ENCODE results near the gene PRR23C. TPM values are rescaled to one million over a fixed set of nuclear protein-coding genes. Genes with fewer than 3 reads are reported as not detected.
"Not testable (repeated sequence)": the region's sequence is repeated elsewhere in the genome, so short reads cannot be mapped to it uniquely, and the experiment has no call there.

The PRR23C gene
- total RNA-seq (2014; rRNA removed; shearing (Covaris generic)) = not detected in 2 replicates
- polyA plus RNA-seq (2014; cell fraction: nucleus; rRNA removed) = not detected in 2 replicates

DNA sequence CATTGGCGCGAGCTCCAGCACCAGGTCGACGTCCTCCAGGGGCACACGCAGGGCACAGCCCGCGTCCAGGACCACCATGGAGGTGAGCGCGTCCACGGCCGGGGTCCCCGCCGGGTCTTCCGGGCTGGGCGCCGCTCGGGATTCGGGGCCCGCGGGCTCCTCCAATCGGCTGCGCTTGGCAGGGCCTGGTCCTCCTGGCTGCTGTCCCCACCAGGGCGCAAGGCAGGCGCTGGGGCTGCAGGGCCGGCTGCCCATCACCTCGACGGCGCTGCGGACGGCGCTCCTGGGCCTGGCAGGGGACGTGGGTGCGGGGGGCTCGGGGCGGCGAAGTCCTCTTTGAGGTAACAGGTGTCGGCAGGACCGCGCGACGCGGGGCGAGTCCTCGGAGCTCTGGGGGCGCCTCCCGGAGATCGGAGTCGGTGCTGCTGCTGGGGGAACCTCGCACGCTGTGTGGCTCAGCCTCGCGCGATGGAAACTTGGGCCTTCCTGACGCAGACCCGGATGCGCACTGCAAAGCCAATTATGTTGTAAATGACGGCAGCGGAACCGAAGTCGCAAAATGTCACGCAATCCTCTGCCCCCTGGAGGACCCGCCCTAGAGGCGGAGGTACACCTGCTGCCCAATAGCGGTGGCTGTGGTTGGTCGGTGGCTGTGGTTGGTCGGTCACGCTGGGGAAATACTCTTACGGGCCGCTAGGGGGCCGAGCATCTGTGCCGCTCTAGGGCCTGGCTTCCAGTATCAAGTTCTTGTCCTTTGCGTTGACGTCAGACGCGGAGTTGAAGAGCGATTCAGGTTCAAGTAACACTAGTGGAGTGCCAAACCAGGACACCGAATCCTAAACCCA lies at the start of gene PRR23C:
Gene PRR23C, minus strand, starts transcription at position 527 of the 845 bp plus-strand sequence. Its CDS starts 272 bp downstream, at position 255.
- DNase-seq (ENCODE audit: extremely low read depth, low read depth) = no peak

DNA sequence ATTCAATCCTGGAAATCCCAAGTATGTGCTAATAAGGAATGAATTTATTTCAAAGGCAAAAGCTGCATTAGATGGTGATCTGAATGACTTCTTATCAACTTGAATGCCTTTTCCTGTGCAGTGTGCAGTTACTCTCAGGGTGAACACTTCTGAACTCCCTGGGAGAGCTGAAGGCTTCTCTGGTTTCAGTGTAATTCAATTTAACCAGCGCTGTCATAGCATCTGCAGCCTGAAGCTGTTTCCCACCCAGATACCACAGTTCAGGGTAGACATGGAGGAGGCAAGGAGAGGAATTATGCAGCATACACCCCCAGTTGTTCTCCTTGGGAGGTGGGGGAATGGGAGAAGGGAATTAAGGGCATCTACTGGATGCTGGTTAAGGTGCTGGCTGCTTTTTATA lies 49.1 kb upstream of the PRR23C start:
- DNase-seq (ENCODE audit: extremely low read depth, low read depth) = no peak

- DNase-seq (ENCODE audit: extremely low read depth, low read depth) = no peak
These were observed 44.0 kb upstream of the PRR23C start for GRCh38 chr3:139088462-139089324.

DNA sequence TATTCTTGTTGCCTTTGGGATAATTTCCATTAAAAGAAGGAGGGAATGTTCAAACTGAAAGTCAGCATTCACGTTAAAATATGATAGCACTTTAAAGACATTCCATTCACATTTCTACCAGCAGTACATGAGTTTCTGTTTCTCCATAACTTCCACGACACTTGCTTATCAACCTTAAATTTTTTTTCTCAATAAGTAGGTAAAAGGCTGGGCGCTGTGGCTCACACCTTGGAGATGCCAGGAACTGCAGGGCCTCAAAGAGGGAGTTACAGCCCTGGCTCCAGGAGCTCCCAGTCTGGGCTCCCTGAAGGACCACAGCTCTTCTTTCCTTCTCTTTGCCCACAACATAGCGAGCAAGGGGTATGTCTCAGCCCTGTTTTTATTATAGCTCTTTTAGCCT lies 42.9 kb upstream of the PRR23C start:
- DNase-seq (ENCODE audit: extremely low read depth, low read depth) = no peak

DNA sequence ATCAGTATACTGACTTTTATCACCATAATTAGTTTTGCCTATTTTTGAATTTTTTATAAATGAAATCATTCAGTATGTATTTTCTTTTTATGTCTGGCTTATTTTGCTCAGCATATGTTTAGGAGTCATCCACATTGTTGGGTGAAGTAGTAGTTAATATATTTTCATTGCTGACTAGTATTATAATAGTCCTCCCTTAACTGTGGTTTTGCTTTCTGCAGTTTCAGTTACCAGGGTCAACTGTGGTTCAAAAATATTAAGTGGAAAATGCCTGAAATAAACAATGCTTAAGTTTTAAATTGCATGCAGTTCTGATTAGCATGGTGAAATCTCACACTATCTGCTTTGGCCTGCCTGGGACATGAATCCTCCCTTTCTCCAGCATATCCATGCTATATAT lies 39.5 kb upstream of the PRR23C start:
- DNase-seq (ENCODE audit: extremely low read depth, low read depth) = no peak

GRCh38 chr3:139074565-139075115 lies 29.9 kb upstream of the PRR23C start:
- DNase-seq (ENCODE audit: extremely low read depth, low read depth) = no peak

- no peak for DNase-seq (ENCODE audit: extremely low read depth, low read depth)
These were observed 18.2 kb upstream of the PRR23C start for GRCh38 chr3:139062918-139063317.

- DNase-seq (ENCODE audit: extremely low read depth, low read depth) = no peak
These were observed 8.3 kb upstream of the PRR23C start for GRCh38 chr3:139052802-139053600.

- no peak for DNase-seq (ENCODE audit: extremely low read depth, low read depth)
These were observed 932 bp downstream of the PRR23C start for GRCh38 chr3:139043554-139044365.

- no peak for DNase-seq (ENCODE audit: extremely low read depth, low read depth)
These were observed 7.2 kb downstream of the PRR23C start for GRCh38 chr3:139037478-139037877.

DNA sequence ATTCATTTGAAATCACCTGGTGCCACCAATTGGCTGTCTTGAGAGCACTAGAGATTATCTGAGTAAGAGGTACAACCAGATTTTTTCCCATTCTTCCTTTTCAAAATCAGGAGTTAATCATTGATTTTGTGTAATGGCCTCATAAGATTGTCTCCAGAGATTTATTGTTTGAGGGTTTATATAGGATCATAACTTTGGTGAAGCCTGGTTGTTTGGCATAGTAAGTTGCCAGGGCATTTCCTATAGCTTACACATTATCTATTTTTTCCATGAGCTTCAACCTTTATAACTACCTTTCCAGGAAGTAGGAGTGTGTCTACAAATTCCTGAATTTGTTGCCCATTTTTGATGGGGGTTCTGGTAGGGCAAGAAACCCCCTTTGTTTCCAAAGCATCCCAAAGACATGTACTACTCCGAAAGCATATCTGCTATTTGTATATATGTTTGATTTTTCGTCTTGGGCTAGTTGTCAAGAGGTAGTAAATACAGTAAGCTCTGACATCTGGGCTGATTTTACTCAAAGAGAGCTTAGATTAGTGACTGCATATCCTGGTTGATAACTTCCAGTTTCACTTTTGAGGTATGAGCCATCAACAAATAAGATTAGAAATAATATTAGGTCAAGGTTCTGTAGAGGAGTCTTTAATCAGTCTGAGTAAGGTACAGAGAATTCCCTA lies 12.2 kb downstream of the PRR23C start:
- no peak for DNase-seq (ENCODE audit: extremely low read depth, low read depth)

- not testable (repeated sequence) for DNase-seq (ENCODE audit: extremely low read depth, low read depth)
These were observed 14.1 kb downstream of the PRR23C start for GRCh38 chr3:139030576-139030975.

GRCh38 chr3:139024968-139025367 lies 19.7 kb downstream of the PRR23C start:
- no peak for DNase-seq (ENCODE audit: extremely low read depth, low read depth)

- DNase-seq (ENCODE audit: extremely low read depth, low read depth) = no peak
These were observed 23.8 kb downstream of the PRR23C start, which contains the start of gene PRR23B for GRCh38 chr3:139020868-139021234. PRR23B (minus strand) TSS chr3:139020926; CDS start chr3:139020661, 265 bp downstream.

- DNase-seq (ENCODE audit: extremely low read depth, low read depth) = no peak
These were observed 24.4 kb downstream of the PRR23C start for GRCh38 chr3:139020036-139020867.

GRCh38 chr3:139016430-139017048 lies 28.2 kb downstream of the PRR23C start:
- no peak for DNase-seq (ENCODE audit: extremely low read depth, low read depth)

GRCh38 chr3:139006051-139006716 lies 38.5 kb downstream of the PRR23C start, which contains the start of gene PRR23A:
PRR23A (minus strand) TSS chr3:139006268; CDS start chr3:139006268, 0 bp downstream.
- no peak for DNase-seq (ENCODE audit: extremely low read depth, low read depth)
